WI38 (cell line): Measurements from ENCODE around the gene PTBP3.
"Not testable (repeated sequence)": the region's sequence is repeated elsewhere in the genome, so short reads cannot be mapped to it uniquely, and the experiment has no call there.

Source experiments
- H3K4me3 ChIP-seq: 2 replicates; pipeline ENCODE4 v1.5.1; 2011; ENCODE audit warnings: low read depth, mild to moderate bottlenecking, control low read depth, low read length
- CTCF ChIP-seq: IDR thresholded peaks from 2 replicates; pipeline ENCODE4 v1.5.1; 2012; ENCODE audit warnings: low read depth, mild to moderate bottlenecking, control low read depth, low read length

The PTBP3 gene

GRCh38 chr9:112299514-112299913 is 33.9 kb downstream of the PTBP3 start:
- H3K4me3 ChIP-seq = no peak overlapping the region
- TF ChIP-seq CTCF = no peak

- no peak for TF ChIP-seq CTCF
- no peak overlapping the region for H3K4me3 ChIP-seq
Measured at GRCh38 chr9:112296929-112297328, 36.5 kb downstream of the PTBP3 start.

GRCh38 chr9:112295174-112295573 is 38.2 kb downstream of the PTBP3 start:
- no peak overlapping the region for H3K4me3 ChIP-seq
- no peak for TF ChIP-seq CTCF

- TF ChIP-seq CTCF = no peak
- no peak overlapping the region for H3K4me3 ChIP-seq
Measured at GRCh38 chr9:112288029-112288428, 45.4 kb downstream of the PTBP3 start.

GRCh38 chr9:112286926-112287325 is 46.5 kb downstream of the PTBP3 start:
- no peak for TF ChIP-seq CTCF
- no peak overlapping the region for H3K4me3 ChIP-seq

- TF ChIP-seq CTCF = no peak
- H3K4me3 ChIP-seq = no peak overlapping the region
Measured at GRCh38 chr9:112285056-112285455, 48.4 kb downstream of the PTBP3 start.

- no peak overlapping the region for H3K4me3 ChIP-seq
- no peak for TF ChIP-seq CTCF
Measured at GRCh38 chr9:112283582-112284253, 49.7 kb downstream of the PTBP3 start.

GRCh38 chr9:112282841-112283240 is 50.6 kb downstream of the PTBP3 start:
- H3K4me3 ChIP-seq = not testable (repeated sequence)
